Right ventricle myocardium inferior (tissue), 1 donor: ENCODE results near the gene FAF2. TPM values are rescaled to one million over a fixed set of nuclear protein-coding genes. Genes with fewer than 3 reads are reported as not detected.
A peak's percentile ranks its signal among the peaks of the same experiment; 100 is the strongest.
"Not testable (repeated sequence)": the region's sequence is repeated elsewhere in the genome, so short reads cannot be mapped to it uniquely, and the experiment has no call there.

Experiments
- ATAC-seq: fragments of 200-7000 bp; cut with Tn5 transposase; one replicate; pipeline ENCODE4 v1.9.1; 2020; ENCODE audit warnings: mild to moderate bottlenecking, moderate library complexity
- DNase-seq: peaks from one replicate; pipeline ENCODE4 v3.0.0; 2021; ENCODE audit errors: missing footprints
- intact Hi-C: fragments of 100-400 bp; cut with DNase I; formaldehyde crosslinking; loops from one replicate; pipeline ENCODE4 v1.11.0; 2022
- total RNA-seq: library from RNA; stranded (reverse); fragmentation: NEBNext Ultra II Directional; extraction: Animal tissue kit (Norgen Biotek cat#: 25700); gene quantifications from one replicate; pipeline ENCODE4 v1.2.1, GENCODE V29; 2021
- donor health status: DM: no; HTN: yes; CAD: no; lungs with severe emphysema.

The FAF2 gene
- total RNA-seq, 1 donor from 2014 or later: 15.7 TPM

- intact Hi-C loops: loop anchor here (1.0 to 2.0 kb wide), 5 partner anchors 27 to 231 kb away; partner anchors contain the start of genes FAF2, HIGD2A, KIAA1191 and NOP16
Observed at GRCh38 chr5:176415952-176416924, 31.9 kb upstream of the FAF2 start, which contains the start of gene CLTB. CLTB (minus strand) TSS chr5:176416539; CDS start chr5:176416363, 176 bp downstream.

GRCh38 chr5:176416965-176417364, 31.2 kb upstream of the FAF2 start:
- DNase-seq: no peak
- no peak for ATAC-seq
- intact Hi-C loops: loop anchor here (1.0 to 2.0 kb wide), 5 partner anchors 28 to 230 kb away; partner anchors contain the start of genes FAF2, HIGD2A, KIAA1191 and NOP16

More at GRCh38 chr5:176415952-176416924, 31.9 kb upstream of the FAF2 start, which contains the start of gene CLTB:
- peak; percentile 96 for ATAC-seq
- DNase-seq: peak; percentile 96

DNA sequence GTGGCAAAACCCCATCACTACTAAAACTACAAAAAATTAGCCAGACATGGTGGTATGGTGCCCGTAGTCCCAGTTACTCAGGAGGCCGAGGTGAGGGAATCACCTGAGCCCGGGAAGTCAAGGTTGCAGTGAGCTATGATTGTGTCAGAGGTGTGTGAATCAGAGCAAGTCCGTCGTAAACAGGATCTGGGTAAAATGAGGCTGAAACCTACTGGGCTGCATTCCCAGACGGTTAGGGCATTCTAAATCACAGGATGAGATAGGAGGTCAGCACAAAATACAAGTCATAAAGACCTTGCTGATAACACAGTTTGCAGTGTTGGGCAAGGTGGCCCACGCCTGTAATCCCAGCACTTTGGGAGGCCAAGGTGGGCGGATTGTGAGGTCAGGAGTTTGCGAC, 29.9 kb upstream of the FAF2 start:
- no peak for DNase-seq
- no peak for ATAC-seq
- intact Hi-C loops: no loop called here

DNA sequence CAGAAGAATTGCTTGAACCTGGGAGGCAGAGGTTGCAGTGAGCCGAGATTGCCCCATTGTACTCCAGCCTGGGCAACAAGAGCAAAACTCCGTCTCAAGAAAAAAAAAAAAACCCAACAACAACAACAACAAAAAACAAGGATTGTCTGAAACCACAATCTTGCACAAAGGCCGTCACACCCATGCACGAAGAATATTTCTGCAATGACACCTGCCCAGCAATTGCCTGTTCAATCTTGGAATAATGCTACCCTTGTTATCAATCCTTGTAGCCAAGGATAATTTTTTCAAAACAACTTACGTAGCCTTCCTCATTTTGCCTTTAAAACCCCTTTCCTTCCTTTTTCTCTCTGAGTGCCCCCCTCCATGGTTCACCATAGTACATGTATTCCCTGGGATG, 28.1 kb upstream of the FAF2 start:
- no peak for DNase-seq
- ATAC-seq: no peak
- intact Hi-C loops: no loop called here

DNA sequence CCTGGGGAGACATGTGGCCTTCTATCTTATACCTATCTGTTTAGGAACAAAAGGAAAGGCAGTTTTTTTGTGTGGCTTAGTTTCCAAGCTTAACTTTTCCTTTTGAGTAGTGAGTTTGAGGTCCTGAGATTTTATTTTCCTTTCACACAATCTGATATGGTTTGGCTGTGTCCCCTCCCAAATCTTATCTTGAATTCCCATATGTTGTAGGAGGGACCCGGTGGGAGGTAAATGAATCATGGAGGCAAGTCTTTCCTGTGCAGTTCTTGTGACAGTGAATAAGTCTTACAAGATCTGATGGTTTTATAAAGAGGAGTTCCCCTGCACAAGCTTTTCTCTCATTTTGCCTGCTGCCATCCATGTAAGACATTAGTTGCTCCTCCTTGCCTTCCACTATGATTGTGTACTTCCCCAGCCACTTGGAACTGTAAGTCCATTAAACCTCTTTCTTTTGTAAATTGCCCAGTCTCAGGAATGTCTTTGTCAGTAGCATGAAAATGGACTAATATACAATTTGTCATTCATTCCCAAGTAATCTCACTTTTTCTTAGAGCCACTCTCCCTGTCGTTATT, 27.1 kb upstream of the FAF2 start:
- DNase-seq (no peak), ATAC-seq (no peak)
- intact Hi-C loops: no loop called here

- DNase-seq: no peak
- no peak for ATAC-seq
- intact Hi-C loops: no loop called here
Observed at GRCh38 chr5:176424181-176424580, 24.0 kb upstream of the FAF2 start.

DNA sequence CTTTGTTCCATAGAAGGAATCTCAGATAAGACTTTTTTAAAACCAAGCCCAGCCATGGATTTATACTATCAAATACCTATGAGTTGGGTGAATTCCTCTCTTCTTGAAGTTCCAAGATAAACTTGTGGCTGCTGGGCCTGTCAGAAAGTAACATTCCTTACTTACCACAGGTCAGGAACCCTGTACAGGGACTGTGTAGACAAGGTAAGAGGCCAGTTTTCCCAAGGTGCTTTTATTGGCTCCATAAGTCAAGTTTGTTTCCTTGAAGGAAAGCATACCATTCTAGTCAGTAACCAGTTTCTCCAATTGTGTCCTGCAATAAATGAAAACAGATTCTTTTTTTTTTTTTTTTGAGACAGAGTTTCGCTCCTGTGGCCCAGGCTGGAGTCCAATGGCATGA, 23.0 kb upstream of the FAF2 start:
- no peak for DNase-seq
- intact Hi-C loops: no loop called here

GRCh38 chr5:176425791-176426190, 22.4 kb upstream of the FAF2 start:
- ATAC-seq (no peak), DNase-seq (no peak)
- intact Hi-C loops: no loop called here

More for the DNA sequence above, 23.0 kb upstream of the FAF2 start:
- no peak for ATAC-seq

GRCh38 chr5:176426876-176427275, 21.3 kb upstream of the FAF2 start:
- intact Hi-C loops: no loop called here
- ATAC-seq: no peak
- no peak for DNase-seq

DNA sequence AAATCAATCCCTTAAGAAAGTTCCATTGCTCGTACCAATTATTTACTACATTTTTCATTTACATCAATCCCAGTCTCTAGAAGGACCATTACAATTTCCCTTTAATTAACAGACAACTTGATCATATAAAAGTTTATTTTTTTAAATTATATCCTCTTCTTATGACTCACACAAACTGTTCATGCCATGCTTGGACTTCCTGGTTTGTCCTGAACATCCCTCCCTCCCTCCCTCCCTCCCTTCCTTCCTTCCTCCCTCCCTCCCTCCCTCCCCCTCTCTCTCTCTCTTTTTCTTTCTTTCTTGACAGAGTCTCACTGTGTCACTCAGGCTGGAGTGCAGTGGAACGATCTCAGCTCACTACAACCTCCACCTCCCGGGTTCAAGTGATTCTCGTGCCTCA, 20.2 kb upstream of the FAF2 start:
- ATAC-seq: no peak
- no peak for DNase-seq
- intact Hi-C loops: no loop called here

DNA sequence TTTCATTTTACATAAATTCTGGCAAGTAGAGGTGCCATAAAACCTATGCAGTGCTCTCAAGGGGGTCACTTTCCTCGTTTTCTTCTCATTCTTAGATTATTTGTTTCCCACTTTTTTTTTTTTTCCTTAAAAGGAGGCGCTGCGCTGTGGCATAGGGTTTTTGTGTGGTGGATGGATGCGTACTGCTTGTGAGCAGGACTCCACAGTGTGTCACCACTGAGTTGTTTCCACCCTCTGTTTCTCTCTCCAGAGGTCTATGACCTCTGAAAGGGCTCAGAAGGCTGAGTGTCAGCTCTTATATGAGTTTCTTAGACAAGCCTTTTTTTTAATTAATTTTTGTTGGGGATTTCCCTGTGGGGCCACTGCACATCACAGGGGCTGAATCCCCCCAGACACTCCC, 18.2 kb upstream of the FAF2 start:
- DNase-seq: no peak
- ATAC-seq: no peak
- intact Hi-C loops: no loop called here

DNA sequence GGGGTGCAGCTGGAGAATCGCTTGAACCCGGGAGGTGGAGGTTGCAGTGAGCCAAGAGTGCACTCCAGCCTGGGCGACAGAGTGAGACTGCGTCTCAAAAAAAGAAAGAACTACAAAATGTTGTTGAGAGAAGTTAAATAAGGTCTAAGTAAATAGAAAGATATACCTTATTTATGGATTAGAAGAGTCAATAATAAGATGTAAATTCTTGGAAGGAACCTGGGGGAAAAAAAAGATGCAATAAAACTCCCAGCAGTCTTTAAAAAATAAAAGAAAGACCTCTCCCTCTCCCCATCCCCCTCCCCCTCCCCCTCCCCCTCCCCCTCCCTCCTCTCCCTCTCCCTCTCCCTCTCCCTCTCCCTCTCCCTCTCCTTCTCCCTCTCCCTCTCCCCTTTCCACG, 15.5 kb upstream of the FAF2 start:
- no peak for DNase-seq
- ATAC-seq: no peak
- intact Hi-C loops: no loop called here

DNA sequence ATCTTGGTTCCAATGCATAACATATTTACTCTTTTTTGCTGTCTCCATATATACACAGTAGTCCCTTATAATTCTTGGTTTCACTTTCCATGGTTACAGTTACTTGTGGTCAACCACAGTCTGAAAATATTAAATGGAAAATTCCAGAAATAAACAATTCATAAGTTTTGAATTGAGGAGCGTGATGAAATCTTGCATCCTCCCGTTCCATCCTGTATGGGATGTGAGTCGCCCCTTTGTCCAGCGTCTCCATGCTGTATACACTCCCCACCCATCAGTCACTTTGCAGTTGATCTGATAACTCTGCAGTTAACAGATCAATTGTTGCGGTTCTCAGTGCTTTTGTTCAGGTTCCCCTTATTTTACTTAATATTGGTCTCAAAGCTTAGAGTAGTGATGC, 11.5 kb upstream of the FAF2 start:
- DNase-seq: no peak
- intact Hi-C loops: no loop called here
- no peak for ATAC-seq

GRCh38 chr5:176438959-176439757, 9.0 kb upstream of the FAF2 start:
- DNase-seq (no peak), ATAC-seq (no peak)
- intact Hi-C loops: no loop called here

- DNase-seq (no peak), ATAC-seq (no peak)
- intact Hi-C loops: no loop called here
Observed at GRCh38 chr5:176440927-176441706, 7.1 kb upstream of the FAF2 start.

DNA sequence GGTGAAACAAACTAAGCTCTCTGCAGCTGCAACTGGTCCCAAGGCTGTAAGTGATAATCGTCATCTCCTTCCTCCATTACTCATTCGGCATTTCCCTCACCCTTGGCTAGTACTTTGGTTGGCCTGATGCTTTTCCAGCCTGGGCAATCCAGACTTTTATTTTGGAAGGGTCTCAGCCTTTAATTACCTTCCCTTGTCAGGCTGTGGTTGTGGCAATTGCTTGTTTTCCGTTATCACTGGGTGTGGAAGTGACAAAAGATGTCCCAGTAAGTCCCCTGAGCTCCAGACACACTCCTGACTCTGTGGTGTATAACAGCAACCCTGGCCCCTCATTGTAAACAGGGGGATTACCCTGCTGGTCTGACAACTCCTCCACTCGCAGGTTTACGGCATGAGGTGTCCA, 6.3 kb upstream of the FAF2 start:
- DNase-seq: no peak
- ATAC-seq: no peak
- intact Hi-C loops: no loop called here

DNA sequence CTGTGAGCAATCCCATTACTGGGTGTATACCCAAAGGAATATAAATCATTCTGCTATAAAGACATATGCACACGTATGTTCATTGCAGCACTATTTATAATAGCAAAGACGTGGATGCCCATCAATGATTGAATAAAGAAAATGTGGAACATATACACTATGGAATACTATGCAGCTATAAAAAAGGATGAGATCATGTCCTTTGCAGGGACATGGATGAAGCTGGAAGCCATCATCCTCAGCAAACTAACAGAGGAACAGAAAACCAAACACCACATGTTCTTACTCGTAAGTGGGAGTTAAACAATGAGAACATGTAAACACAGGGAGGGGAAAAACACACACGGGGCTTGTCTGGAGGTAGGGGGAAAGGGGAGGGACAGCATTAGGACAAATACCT, 5.3 kb upstream of the FAF2 start:
- ATAC-seq, DNase-seq, intact Hi-C loops: not testable (repeated sequence)

DNA sequence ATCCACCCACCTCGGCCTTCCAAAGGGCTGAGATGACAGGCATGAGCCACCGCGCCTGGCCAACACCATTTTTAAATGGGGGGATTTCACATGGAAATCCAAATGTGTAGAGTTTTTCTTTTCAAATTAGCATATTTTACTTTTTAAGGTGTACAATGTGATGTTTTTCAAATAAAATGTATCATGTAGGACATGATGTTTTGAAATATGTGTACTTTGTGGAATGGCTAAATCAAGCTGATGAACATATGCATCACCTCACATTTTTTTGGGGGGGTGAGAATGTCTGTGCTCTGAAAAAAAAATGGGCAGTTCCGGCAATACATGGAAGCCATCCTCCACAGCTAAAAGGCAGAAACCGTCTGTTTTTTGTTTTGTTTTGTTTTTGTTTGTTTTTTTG, 3.4 kb upstream of the FAF2 start:
- DNase-seq: no peak
- no peak for ATAC-seq
- intact Hi-C loops: no loop called here
